GM23338 (cell line): ENCODE measurements around the gene INO80E. TPM values are rescaled to one million over a fixed set of nuclear protein-coding genes. Genes with fewer than 3 reads are reported as not detected.
A peak's percentile ranks its signal among the peaks of the same experiment; 100 is the strongest.

Experiments
- ATAC-seq: fragments of 200-7000 bp; cut with Tn5 transposase; 3 replicates; pipeline ENCODE4 v1.9.1; 2020
- DNase-seq: peaks from one replicate; pipeline ENCODE4 v3.0.0-alpha.2; 2015; ENCODE audit warnings: low spot score
- H2AFZ ChIP-seq: fragments of 200-600 bp; sonication (generic); 2 replicates; pipeline ENCODE4 v1.8.0; 2016; ENCODE audit warnings: antibody characterized with exemption, mild to moderate bottlenecking, moderate library complexity
- H3F3A ChIP-seq: fragments of 200-600 bp; sonication (generic); replicated peaks from 2 replicates; pipeline ENCODE4 v1.8.0; 2017; ENCODE audit warnings: antibody characterized with exemption, mixed run types, low read depth
- H3K27ac ChIP-seq: fragments of 200-600 bp; sonication (generic); 2 replicates; pipeline ENCODE4 v1.6.1; 2016; ENCODE audit warnings: low read depth
- H3K27me3 ChIP-seq: fragments of 200-600 bp; sonication (generic); 2 replicates; pipeline ENCODE4 v1.8.0; 2016; ENCODE audit warnings: mild to moderate bottlenecking, mixed run types, moderate library complexity; ENCODE audit not compliant: insufficient read depth
- H3K36me3 ChIP-seq: fragments of 200-600 bp; sonication (generic); 2 replicates; pipeline ENCODE4 v1.8.0; 2016; ENCODE audit warnings: mild to moderate bottlenecking; ENCODE audit not compliant: insufficient read depth
- H3K4me1 ChIP-seq: fragments of 200-600 bp; sonication (generic); 2 replicates; pipeline ENCODE4 v1.8.0; 2016; ENCODE audit warnings: mild to moderate bottlenecking, moderate library complexity; ENCODE audit not compliant: insufficient read depth
- H3K4me2 ChIP-seq: fragments of 200-600 bp; sonication (generic); 2 replicates; pipeline ENCODE4 v1.7.1; 2017; ENCODE audit warnings: mixed run types
- H3K4me3 ChIP-seq: fragments of 200-600 bp; sonication (generic); 2 replicates; pipeline ENCODE4 v1.6.1; 2016; ENCODE audit warnings: mixed run types
- H3K79me2 ChIP-seq: fragments of 200-600 bp; sonication (generic); replicated peaks from 2 replicates; pipeline ENCODE4 v1.8.0; 2017; ENCODE audit warnings: mild to moderate bottlenecking; ENCODE audit not compliant: insufficient read depth
- H3K9me2 ChIP-seq: fragments of 200-600 bp; sonication (generic); 2 replicates; pipeline ENCODE4 v1.8.0; 2017; ENCODE audit not compliant: insufficient read depth
- H4K20me1 ChIP-seq: fragments of 200-600 bp; sonication (generic); replicated peaks from 2 replicates; pipeline ENCODE4 v1.8.0; 2017; ENCODE audit warnings: mild to moderate bottlenecking; ENCODE audit not compliant: insufficient read depth
- H3K27ac Mint-ChIP-seq: 2 replicates; pipeline ENCODE4 v1.8.0; 2020; ENCODE audit warnings: inconsistent platforms, mild to moderate bottlenecking, moderate library complexity, mixed read lengths
- H3K27me3 Mint-ChIP-seq: 3 replicates; pipeline ENCODE4 v1.8.0; 2022; ENCODE audit warnings: low read depth, mild to moderate bottlenecking, moderate library complexity, mixed read lengths, inconsistent platforms; ENCODE audit not compliant: insufficient read depth, poor library complexity
- H3K36me3 Mint-ChIP-seq: 3 replicates; pipeline ENCODE4 v1.8.0; 2021; ENCODE audit warnings: low read depth, mild to moderate bottlenecking, inconsistent platforms, moderate library complexity, mixed read lengths
- H3K4me1 Mint-ChIP-seq: 3 replicates; pipeline ENCODE4 v1.8.0; 2020; ENCODE audit warnings: mild to moderate bottlenecking, inconsistent platforms, mixed read lengths
- H3K4me3 Mint-ChIP-seq: 3 replicates; pipeline ENCODE4 v1.8.0; 2021; ENCODE audit warnings: moderate library complexity, mild to moderate bottlenecking, inconsistent platforms, mixed read lengths
- H3K9me3 Mint-ChIP-seq: 3 replicates; pipeline ENCODE4 v1.8.0; 2020; ENCODE audit warnings: moderate library complexity, mild to moderate bottlenecking, inconsistent platforms, mixed read lengths
- CREB1 ChIP-seq: fragments of 250-450 bp; sonication (Bioruptor Pico); IDR thresholded peaks from 2 replicates; pipeline ENCODE4 v1.5.0; 2020; ENCODE audit warnings: low read depth, mild to moderate bottlenecking, moderate library complexity
- EZH2phosphoT487 ChIP-seq: fragments of 200-600 bp; sonication (generic); IDR thresholded peaks from one replicate; pipeline ENCODE4 v1.8.1; 2018; ENCODE audit warnings: antibody characterized with exemption; ENCODE audit not compliant: unreplicated experiment
- JUNB ChIP-seq: IDR thresholded peaks from one replicate; pipeline ENCODE4 v1.6.1; 2016; ENCODE audit warnings: antibody characterized with exemption; ENCODE audit not compliant: unreplicated experiment
- NANOG ChIP-seq: IDR thresholded peaks from 2 replicates; pipeline ENCODE4 v1.6.1; 2016; ENCODE audit warnings: antibody characterized with exemption, borderline replicate concordance
- POLR2AphosphoS5 ChIP-seq: IDR thresholded peaks from 2 replicates; pipeline ENCODE4 v1.6.1; 2016; ENCODE audit warnings: antibody characterized with exemption, low read depth
- ZNF114 ChIP-seq: fragments of 250-450 bp; sonication (Bioruptor Pico); IDR thresholded peaks from 2 replicates; pipeline ENCODE4 v1.5.0; 2020; ENCODE audit warnings: mild to moderate bottlenecking, moderate library complexity
- ZNF331 ChIP-seq: fragments of 250-450 bp; sonication (Bioruptor Pico); IDR thresholded peaks from 2 replicates; pipeline ENCODE4 v1.5.0; 2020; ENCODE audit warnings: low read depth, mild to moderate bottlenecking, moderate library complexity
- polyA plus RNA-seq: library from polyadenylated mRNA; unstranded; fragments of >200 nt; fragmentation: Nextera tagmentation; extraction: Ambion mirVana; gene quantifications from 2 replicates; pipeline ENCODE4 v1.2.1, GENCODE V29; 2016
- total RNA-seq: library from RNA; depleted of rRNA; stranded (reverse); fragments of >200 nt; shearing (Covaris generic); gene quantifications from 2 replicates; pipeline ENCODE4 v1.2.3, GENCODE V29; 2014
- TF ChIP-seq, protein P1 (sequence below): fragments of 250-450 bp; sonication (Bioruptor Pico); IDR thresholded peaks from 2 replicates; pipeline ENCODE4 v1.5.0; 2020; ENCODE audit warnings: mild to moderate bottlenecking, moderate library complexity
- TF ChIP-seq, protein P2 (sequence below), 2 experiments: fragments of 200-600 bp in 1 of 2; sonication (generic) in 1 of 2; conservative IDR thresholded peaks; 2 replicates each; pipeline versions ENCODE4 v1.5.1 to v1.6.1; 2016 to 2017; ENCODE audit warnings: antibody characterized with exemption in 2 of 2, low read depth in 2 of 2, mild to moderate bottlenecking in 2 of 2, moderate library complexity in 1 of 2
- TF ChIP-seq, protein P3 (sequence below): IDR thresholded peaks from 2 replicates; pipeline ENCODE4 v1.6.1; 2016; ENCODE audit warnings: antibody characterized with exemption
- TF ChIP-seq, protein P4 (sequence below): IDR thresholded peaks from one replicate; pipeline ENCODE4 v1.6.1; 2018; ENCODE audit warnings: antibody characterized with exemption; ENCODE audit not compliant: unreplicated experiment

Gene INO80E
- total and polyA plus RNA-seq, 2 experiments from 2014 or later = 66.0 to 71.0 TPM

DNA sequence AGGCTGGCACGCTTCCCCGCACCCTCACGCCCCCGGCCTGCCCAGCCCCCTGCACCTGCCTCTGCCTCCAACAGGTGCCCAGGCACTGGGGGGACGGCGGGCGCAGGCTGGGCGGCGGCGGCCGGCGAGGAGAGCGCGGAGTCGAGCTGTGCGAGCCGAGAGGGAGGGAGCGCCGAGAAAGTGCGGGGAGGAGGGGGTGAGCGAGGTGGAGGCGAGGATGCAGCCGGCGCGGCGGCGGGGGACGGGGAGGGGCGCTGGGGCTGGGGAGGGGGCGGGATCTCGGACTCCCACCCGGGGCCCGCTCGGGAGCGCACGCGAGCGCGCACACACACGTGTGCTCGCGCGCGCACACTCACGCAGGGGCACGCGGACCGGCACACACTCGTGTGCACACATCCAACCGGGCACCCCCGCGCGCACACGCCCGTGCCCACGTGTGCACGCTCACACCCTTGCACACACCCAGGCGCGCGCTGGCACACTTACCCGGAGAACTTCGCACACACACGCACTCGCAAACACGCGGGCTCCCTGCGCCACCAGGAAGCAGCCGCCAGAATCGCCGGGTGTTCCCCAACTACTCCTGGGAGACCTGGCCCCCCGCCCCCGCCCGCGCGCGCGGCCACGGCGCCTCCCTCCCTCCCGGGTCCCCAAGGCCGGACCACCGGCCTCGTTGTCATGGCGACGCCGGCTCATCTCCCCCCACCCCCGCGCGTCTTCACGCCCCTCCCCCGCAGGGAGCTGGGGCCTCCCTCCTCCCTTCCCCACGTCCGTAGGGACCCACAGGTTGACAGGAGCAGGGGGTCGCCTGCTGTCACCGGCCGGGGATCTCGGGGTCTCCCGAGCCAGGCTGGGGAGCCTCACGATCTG lies 15.0 kb downstream of the INO80E start, which contains the start of gene DOC2A:
Gene DOC2A, minus strand, starts transcription at position 184 of the 870 bp plus-strand sequence. CDS start 805 bp downstream, outside the sequence.
- Histone ChIP-seq H3K9me2 (no peaks in the 10 kb centered on the region), H3F3A (0 out of 2 replicates have a peak, but pooled peaks cover 4% of the 10 kb centered on the region), H3K36me3 (no peaks in the 10 kb centered on the region), H4K20me1 (no peaks in the 10 kb centered on the region), H3K79me2 (no peaks in the 10 kb centered on the region), H3K27ac (no peak within 1 kb of the TSS), H3K4me2 (peak within 1 kb of the TSS; percentile 95), H3K4me1 (peaks cover 11% of the 10 kb centered on the region; the same call in 1 of the 2 replicates), H3K27me3 (peaks cover 33% of the 10 kb centered on the region), H3K4me3 (peak within 1 kb of the TSS; percentile 91), H2AFZ (peak within 1 kb of the TSS; percentile 87)
- Mint-ChIP-seq H3K27me3 (peaks cover 28% of the 10 kb centered on the region), H3K4me3 (peak within 1 kb of the TSS; percentile 83), H3K4me1 (peaks cover 23% of the 10 kb centered on the region), H3K27ac (no peak within 1 kb of the TSS), H3K9me3 (peaks cover 2% of the 10 kb centered on the region; the same call in 1 of the 3 replicates), H3K36me3 (no peaks in the 10 kb centered on the region)
- peak; percentile 87 for DNase-seq
- ATAC-seq = peak; percentile 69
- TF ChIP-seq NANOG (no peak), EZH2phosphoT487 (no peak), ZNF331 (CRISPR knock-in tag) (no peak), POLR2AphosphoS5 (no peak), CREB1 (no peak; the same call in 1 of the 2 replicates), JUNB (no peak), ZNF114 (no peak)
- TF ChIP-seq, protein P1, sequence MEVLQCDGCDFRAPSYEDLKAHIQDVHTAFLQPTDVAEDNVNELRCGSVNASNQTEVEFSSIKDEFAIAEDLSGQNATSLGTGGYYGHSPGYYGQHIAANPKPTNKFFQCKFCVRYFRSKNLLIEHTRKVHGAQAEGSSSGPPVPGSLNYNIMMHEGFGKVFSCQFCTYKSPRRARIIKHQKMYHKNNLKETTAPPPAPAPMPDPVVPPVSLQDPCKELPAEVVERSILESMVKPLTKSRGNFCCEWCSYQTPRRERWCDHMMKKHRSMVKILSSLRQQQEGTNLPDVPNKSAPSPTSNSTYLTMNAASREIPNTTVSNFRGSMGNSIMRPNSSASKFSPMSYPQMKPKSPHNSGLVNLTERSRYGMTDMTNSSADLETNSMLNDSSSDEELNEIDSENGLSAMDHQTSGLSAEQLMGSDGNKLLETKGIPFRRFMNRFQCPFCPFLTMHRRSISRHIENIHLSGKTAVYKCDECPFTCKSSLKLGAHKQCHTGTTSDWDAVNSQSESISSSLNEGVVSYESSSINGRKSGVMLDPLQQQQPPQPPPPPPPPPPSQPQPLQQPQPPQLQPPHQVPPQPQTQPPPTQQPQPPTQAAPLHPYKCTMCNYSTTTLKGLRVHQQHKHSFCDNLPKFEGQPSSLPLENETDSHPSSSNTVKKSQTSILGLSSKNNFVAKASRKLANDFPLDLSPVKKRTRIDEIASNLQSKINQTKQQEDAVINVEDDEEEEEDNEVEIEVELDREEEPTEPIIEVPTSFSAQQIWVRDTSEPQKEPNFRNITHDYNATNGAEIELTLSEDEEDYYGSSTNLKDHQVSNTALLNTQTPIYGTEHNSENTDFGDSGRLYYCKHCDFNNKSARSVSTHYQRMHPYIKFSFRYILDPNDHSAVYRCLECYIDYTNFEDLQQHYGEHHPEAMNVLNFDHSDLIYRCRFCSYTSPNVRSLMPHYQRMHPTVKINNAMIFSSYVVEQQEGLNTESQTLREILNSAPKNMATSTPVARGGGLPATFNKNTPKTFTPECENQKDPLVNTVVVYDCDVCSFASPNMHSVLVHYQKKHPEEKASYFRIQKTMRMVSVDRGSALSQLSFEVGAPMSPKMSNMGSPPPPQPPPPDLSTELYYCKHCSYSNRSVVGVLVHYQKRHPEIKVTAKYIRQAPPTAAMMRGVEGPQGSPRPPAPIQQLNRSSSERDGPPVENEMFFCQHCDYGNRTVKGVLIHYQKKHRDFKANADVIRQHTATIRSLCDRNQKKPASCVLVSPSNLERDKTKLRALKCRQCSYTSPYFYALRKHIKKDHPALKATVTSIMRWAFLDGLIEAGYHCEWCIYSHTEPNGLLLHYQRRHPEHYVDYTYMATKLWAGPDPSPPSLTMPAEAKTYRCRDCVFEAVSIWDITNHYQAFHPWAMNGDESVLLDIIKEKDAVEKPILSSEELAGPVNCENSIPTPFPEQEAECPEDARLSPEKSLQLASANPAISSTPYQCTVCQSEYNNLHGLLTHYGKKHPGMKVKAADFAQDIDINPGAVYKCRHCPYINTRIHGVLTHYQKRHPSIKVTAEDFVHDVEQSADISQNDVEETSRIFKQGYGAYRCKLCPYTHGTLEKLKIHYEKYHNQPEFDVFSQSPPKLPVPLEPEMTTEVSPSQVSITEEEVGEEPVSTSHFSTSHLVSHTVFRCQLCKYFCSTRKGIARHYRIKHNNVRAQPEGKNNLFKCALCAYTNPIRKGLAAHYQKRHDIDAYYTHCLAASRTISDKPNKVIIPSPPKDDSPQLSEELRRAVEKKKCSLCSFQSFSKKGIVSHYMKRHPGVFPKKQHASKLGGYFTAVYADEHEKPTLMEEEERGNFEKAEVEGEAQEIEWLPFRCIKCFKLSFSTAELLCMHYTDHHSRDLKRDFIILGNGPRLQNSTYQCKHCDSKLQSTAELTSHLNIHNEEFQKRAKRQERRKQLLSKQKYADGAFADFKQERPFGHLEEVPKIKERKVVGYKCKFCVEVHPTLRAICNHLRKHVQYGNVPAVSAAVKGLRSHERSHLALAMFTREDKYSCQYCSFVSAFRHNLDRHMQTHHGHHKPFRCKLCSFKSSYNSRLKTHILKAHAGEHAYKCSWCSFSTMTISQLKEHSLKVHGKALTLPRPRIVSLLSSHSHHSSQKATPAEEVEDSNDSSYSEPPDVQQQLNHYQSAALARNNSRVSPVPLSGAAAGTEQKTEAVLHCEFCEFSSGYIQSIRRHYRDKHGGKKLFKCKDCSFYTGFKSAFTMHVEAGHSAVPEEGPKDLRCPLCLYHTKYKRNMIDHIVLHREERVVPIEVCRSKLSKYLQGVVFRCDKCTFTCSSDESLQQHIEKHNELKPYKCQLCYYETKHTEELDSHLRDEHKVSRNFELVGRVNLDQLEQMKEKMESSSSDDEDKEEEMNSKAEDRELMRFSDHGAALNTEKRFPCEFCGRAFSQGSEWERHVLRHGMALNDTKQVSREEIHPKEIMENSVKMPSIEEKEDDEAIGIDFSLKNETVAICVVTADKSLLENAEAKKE = no peak
- TF ChIP-seq, protein P2, sequence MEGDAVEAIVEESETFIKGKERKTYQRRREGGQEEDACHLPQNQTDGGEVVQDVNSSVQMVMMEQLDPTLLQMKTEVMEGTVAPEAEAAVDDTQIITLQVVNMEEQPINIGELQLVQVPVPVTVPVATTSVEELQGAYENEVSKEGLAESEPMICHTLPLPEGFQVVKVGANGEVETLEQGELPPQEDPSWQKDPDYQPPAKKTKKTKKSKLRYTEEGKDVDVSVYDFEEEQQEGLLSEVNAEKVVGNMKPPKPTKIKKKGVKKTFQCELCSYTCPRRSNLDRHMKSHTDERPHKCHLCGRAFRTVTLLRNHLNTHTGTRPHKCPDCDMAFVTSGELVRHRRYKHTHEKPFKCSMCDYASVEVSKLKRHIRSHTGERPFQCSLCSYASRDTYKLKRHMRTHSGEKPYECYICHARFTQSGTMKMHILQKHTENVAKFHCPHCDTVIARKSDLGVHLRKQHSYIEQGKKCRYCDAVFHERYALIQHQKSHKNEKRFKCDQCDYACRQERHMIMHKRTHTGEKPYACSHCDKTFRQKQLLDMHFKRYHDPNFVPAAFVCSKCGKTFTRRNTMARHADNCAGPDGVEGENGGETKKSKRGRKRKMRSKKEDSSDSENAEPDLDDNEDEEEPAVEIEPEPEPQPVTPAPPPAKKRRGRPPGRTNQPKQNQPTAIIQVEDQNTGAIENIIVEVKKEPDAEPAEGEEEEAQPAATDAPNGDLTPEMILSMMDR (conservative IDR thresholded peaks at IDR 0.05; ENCODE audit: low read depth in 2 of 2) = no peak
- TF ChIP-seq, protein P3, sequence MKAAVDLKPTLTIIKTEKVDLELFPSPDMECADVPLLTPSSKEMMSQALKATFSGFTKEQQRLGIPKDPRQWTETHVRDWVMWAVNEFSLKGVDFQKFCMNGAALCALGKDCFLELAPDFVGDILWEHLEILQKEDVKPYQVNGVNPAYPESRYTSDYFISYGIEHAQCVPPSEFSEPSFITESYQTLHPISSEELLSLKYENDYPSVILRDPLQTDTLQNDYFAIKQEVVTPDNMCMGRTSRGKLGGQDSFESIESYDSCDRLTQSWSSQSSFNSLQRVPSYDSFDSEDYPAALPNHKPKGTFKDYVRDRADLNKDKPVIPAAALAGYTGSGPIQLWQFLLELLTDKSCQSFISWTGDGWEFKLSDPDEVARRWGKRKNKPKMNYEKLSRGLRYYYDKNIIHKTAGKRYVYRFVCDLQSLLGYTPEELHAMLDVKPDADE = no peak
- TF ChIP-seq, protein P4, sequence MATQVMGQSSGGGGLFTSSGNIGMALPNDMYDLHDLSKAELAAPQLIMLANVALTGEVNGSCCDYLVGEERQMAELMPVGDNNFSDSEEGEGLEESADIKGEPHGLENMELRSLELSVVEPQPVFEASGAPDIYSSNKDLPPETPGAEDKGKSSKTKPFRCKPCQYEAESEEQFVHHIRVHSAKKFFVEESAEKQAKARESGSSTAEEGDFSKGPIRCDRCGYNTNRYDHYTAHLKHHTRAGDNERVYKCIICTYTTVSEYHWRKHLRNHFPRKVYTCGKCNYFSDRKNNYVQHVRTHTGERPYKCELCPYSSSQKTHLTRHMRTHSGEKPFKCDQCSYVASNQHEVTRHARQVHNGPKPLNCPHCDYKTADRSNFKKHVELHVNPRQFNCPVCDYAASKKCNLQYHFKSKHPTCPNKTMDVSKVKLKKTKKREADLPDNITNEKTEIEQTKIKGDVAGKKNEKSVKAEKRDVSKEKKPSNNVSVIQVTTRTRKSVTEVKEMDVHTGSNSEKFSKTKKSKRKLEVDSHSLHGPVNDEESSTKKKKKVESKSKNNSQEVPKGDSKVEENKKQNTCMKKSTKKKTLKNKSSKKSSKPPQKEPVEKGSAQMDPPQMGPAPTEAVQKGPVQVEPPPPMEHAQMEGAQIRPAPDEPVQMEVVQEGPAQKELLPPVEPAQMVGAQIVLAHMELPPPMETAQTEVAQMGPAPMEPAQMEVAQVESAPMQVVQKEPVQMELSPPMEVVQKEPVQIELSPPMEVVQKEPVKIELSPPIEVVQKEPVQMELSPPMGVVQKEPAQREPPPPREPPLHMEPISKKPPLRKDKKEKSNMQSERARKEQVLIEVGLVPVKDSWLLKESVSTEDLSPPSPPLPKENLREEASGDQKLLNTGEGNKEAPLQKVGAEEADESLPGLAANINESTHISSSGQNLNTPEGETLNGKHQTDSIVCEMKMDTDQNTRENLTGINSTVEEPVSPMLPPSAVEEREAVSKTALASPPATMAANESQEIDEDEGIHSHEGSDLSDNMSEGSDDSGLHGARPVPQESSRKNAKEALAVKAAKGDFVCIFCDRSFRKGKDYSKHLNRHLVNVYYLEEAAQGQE = no peak
